Fibroblast of pulmonary artery (primary cell): ENCODE data around the gene LAT.

Source experiments
- DNase-seq: peaks from one replicate; pipeline ENCODE4 v3.0.0-alpha.2; 2010; ENCODE audit warnings: low read depth
- H3K4me3 ChIP-seq: replicated peaks from 2 replicates; pipeline ENCODE4 v1.5.1; 2011; ENCODE audit warnings: low read depth, mild to moderate bottlenecking, control low read depth, low read length, moderate library complexity
- TF ChIP-seq, protein P1 (sequence below): IDR thresholded peaks from 2 replicates; pipeline ENCODE4 v1.5.1; 2011; ENCODE audit warnings: mild to moderate bottlenecking, control low read depth, low read length, inconsistent platforms; ENCODE audit errors: missing control alignments

LAT gene

DNA sequence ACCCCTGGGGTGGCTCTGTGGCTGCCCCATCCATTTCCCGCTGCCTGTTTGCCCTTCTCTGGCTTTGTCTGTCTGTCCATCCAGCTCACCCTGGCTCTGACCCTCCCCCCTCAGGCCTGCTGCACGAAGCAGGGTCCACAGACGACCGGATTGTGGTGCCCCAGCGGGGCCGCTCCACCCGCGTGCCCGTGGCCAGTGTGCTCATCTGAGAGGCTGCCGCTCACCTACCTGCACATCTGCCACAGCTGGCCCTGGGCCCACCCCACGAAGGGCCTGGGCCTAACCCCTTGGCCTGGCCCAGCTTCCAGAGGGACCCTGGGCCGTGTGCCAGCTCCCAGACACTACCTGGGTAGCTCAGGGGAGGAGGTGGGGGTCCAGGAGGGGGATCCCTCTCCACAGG, 761 bp upstream of the LAT start:
- no peak for DNase-seq
- TF ChIP-seq, protein P1, sequence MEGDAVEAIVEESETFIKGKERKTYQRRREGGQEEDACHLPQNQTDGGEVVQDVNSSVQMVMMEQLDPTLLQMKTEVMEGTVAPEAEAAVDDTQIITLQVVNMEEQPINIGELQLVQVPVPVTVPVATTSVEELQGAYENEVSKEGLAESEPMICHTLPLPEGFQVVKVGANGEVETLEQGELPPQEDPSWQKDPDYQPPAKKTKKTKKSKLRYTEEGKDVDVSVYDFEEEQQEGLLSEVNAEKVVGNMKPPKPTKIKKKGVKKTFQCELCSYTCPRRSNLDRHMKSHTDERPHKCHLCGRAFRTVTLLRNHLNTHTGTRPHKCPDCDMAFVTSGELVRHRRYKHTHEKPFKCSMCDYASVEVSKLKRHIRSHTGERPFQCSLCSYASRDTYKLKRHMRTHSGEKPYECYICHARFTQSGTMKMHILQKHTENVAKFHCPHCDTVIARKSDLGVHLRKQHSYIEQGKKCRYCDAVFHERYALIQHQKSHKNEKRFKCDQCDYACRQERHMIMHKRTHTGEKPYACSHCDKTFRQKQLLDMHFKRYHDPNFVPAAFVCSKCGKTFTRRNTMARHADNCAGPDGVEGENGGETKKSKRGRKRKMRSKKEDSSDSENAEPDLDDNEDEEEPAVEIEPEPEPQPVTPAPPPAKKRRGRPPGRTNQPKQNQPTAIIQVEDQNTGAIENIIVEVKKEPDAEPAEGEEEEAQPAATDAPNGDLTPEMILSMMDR = no peak
- no peak overlapping the region for H3K4me3 ChIP-seq

DNA sequence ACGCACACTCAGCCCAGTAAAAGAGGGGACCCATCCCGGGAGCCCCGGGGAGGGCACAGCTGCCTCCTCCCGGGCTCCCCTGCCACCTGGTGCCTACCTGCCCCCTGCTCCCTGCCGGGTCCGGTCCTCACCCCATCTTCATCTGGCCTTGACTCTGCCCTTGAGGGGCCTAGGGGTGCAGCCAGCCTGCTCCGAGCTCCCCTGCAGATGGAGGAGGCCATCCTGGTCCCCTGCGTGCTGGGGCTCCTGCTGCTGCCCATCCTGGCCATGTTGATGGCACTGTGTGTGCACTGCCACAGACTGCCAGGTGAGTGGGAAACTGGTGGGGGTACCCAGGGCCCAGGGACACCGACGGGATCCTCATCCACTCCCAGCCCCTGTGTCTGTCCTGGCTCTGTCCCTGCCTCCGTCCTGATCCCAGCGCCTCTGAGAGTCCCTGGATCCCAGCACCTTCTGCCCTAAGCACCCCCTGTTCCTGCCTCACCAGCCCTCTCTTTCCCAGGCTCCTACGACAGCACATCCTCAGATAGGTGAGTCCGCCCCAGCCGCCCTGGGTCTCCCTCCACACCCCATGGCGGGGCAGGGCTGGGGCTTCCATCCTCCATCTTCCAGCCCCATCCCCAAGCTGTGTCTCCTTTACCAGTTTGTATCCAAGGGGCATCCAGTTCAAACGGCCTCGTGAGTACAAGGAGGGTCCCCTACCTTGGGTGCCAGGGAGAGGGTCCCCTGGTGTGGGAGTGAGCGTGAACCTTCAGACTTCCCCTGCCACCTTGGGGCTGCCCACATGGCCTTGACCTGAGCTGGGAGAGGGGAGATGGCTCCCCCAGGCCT, 574 bp downstream of the LAT start:
- DNase-seq = no peak
- TF ChIP-seq, protein P1 = no peak
- no peak overlapping the region for H3K4me3 ChIP-seq

DNA sequence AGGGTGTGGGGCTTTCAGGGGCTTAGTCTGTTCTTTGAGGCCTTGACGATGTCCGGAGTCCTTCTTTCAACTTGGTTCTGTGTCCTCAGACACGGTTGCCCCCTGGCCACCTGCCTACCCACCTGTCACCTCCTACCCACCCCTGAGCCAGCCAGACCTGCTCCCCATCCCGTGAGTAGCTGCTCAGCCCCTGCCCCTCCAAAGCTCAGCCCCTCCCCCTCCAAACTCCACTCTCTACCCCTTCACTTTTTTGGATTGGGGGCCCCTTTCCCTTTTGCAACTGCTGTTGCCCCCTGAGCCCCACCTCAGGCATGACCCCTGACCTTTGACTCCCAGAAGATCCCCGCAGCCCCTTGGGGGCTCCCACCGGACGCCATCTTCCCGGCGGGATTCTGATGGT, 1.2 kb downstream of the LAT start:
- DNase-seq = no peak
- TF ChIP-seq, protein P1 = no peak
- H3K4me3 ChIP-seq = no peak overlapping the region

DNA sequence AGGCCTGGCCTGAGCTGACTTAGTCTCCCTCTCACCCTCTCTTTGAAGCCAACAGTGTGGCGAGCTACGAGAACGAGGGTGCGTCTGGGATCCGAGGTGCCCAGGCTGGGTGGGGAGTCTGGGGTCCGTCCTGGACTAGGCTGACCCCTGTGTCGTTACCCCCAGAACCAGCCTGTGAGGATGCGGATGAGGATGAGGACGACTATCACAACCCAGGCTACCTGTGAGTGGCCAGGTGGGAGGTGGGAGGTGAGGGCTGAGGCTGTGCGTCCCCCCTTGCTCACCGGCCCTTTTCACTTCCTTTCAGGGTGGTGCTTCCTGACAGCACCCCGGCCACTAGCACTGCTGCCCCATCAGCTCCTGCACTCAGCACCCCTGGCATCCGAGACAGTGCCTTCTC, 1.6 kb downstream of the LAT start:
- TF ChIP-seq, protein P1 = no peak
- H3K4me3 ChIP-seq = no peak overlapping the region
- no peak for DNase-seq

DNA sequence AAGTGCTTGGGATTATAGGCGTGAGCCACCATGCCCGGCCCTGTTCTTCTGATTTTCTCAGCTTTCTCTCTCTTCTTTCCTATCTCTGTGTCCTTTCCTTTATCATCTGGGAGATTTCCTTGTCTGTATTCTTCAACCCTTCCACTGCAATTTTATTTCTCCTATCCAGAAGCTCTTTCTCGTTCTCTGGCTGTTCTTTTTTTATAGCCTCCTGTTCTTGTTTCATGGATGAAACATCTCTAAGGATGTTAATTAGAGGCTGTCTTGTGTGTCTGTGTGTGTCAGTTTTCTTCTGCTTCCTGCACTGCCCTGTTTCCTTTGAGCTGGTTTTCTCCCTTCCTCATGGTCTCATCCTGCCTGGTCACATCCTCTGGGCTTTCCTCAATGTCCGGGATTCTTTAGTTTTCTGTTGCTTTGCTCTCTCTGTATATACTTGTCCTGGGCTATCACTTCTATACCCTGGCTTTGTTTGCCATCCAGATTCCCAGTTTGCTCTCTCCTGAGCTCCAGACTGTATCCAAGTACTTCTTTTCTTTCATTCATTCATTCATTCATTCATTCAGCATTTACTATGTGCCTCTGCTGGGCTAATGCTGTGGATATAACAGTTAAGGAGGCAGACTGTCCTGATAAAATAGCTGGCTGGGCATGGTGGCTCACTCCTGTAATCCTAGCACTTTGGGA, 2.5 kb downstream of the LAT start:
- H3K4me3 ChIP-seq = no peak overlapping the region
- no peak for DNase-seq
- TF ChIP-seq, protein P1 = no peak

DNA sequence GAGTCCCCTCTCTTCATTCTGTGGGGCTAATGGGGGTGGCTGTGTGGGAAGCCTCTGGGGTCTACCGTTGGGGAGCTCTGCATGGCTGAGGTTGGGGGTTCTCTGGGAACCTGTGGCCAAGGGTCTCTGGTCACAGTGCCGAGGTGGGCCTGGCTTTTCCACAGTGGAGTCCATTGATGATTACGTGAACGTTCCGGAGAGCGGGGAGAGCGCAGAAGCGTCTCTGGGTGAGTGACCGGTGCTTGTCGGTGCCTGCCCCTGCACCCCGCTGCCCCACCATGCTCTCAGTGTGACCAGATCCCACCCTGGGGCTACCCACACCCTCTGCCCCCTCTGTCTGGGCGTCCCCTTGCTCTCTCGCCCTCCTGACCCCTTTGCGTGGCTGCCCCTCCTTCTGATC, 4.5 kb downstream of the LAT start:
- TF ChIP-seq, protein P1 = no peak
- no peak for DNase-seq
- no peak overlapping the region for H3K4me3 ChIP-seq
